Uterus (tissue), 4 donors: ENCODE data around the gene ROBO2. TPM values are rescaled to one million over a fixed set of nuclear protein-coding genes. Genes with fewer than 3 reads are reported as not detected.

Experiments used
- DNase-seq, 2 donors: peaks; one replicate each; pipeline ENCODE4 v3.0.0-alpha.2; 2019 to 2020
- H3K27ac ChIP-seq, 2 donors: fragments of 200-600 bp; sonication (generic); 1 replicate in 1 of 2; 2 replicates in 1 of 2; pipeline ENCODE4 v1.5.1; 2016 to 2018
- H3K27me3 ChIP-seq, 2 donors: fragments of 200-600 bp; sonication (generic); one replicate each; pipeline ENCODE4 v1.5.1; 2018 to 2019; ENCODE audit warnings: control low read depth in 1 of 2
- H3K36me3 ChIP-seq, 2 donors: fragments of 200-600 bp; sonication (generic); one replicate each; pipeline ENCODE4 v1.5.1; 2019; ENCODE audit warnings: control low read depth in 1 of 2
- H3K4me1 ChIP-seq, 2 donors: fragments of 200-600 bp; sonication (generic); one replicate each; pipeline ENCODE4 v1.5.1; 2018 to 2019; ENCODE audit warnings: control low read depth in 1 of 2
- H3K4me3 ChIP-seq, 2 donors: fragments of 200-600 bp; sonication (generic); 1 replicate in 1 of 2; 2 replicates in 1 of 2; pipeline ENCODE4 v1.5.1; 2018 to 2019; ENCODE audit warnings: mild to moderate bottlenecking in 1 of 2
- H3K9me3 ChIP-seq, 2 donors: fragments of 200-600 bp; sonication (generic); one replicate each; pipeline ENCODE4 v1.5.1; 2019; ENCODE audit warnings: control low read depth in 1 of 2
- POLR2A ChIP-seq, 2 donors: fragments of 450-650 bp; IDR thresholded peaks; one replicate each; pipeline ENCODE4 v1.6.1; 2016; ENCODE audit warnings: antibody characterized with exemption in 2 of 2, mild to moderate bottlenecking in 1 of 2, moderate library complexity in 1 of 2
- intact Hi-C: fragments of 100-400 bp; cut with DNase I; formaldehyde crosslinking; loops from one replicate; pipeline ENCODE4 v1.15.1; 2023; ENCODE audit warnings: low total_unique reads
- total RNA-seq, 4 donors: library from RNA; depleted of rRNA in 3 of 4; stranded (reverse); fragments of >200 nt in 3 of 4; gene quantifications; one replicate each; pipeline versions ENCODE4 v1.1.0 to v1.2.4, GENCODE V29; 2014 to 2023
- TF ChIP-seq, protein P1 (sequence below), 4 experiments: fragments of 200-600 bp in 2 of 4; fragments of 450-650 bp in 2 of 4; sonication (generic) in 2 of 4; IDR thresholded peaks; one replicate each; pipeline ENCODE4 v1.5.1; 2016 to 2019; ENCODE audit warnings: antibody characterized with exemption in 4 of 4, mild to moderate bottlenecking in 2 of 4, moderate library complexity in 1 of 4
- donor health status: DM: yes; HTN: yes; CAD: no.

Gene ROBO2
- total RNA-seq, 4 donors from 2014 or later, result 0.26 to 51.3 (median 0.49) TPM; not detected in 1

DNA sequence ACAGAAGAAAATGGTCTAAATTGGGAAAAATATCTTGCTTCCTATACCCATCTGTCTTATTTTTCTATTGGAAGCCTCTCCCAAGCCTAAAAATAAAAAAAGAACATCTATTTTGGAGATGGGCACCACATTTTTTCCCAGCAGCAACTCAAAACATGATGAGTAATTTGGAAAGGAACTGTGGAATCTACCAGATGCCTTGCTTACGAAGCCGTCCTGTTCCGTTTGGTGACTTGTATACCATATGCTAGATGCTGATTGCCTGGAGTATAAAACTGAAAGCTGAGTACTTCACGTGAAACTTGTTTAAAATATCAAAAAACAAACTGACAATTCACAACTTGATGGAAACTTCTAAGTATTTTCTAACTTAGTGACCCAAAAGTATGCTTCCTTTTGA, 491.0 kb downstream of the ROBO2 start:
- no peaks in the 10 kb centered on the region for H3K27me3 ChIP-seq
- intact Hi-C loops, result no loop called here
- H3K36me3 ChIP-seq, result no peaks in the 10 kb centered on the region
- H3K27ac ChIP-seq, result no peak overlapping the region
- TF ChIP-seq POLR2A (IDR thresholded peaks at IDR 0.05), result no peak
- TF ChIP-seq, protein P1, sequence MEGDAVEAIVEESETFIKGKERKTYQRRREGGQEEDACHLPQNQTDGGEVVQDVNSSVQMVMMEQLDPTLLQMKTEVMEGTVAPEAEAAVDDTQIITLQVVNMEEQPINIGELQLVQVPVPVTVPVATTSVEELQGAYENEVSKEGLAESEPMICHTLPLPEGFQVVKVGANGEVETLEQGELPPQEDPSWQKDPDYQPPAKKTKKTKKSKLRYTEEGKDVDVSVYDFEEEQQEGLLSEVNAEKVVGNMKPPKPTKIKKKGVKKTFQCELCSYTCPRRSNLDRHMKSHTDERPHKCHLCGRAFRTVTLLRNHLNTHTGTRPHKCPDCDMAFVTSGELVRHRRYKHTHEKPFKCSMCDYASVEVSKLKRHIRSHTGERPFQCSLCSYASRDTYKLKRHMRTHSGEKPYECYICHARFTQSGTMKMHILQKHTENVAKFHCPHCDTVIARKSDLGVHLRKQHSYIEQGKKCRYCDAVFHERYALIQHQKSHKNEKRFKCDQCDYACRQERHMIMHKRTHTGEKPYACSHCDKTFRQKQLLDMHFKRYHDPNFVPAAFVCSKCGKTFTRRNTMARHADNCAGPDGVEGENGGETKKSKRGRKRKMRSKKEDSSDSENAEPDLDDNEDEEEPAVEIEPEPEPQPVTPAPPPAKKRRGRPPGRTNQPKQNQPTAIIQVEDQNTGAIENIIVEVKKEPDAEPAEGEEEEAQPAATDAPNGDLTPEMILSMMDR (IDR thresholded peaks at IDR 0.05), result no peak
- no peaks in the 10 kb centered on the region for H3K4me1 ChIP-seq
- H3K4me3 ChIP-seq, result no peak overlapping the region
- H3K9me3 ChIP-seq, result no peaks in the 10 kb centered on the region
- no peak for DNase-seq

GRCh38 chr3:77535116-77535515, 495.2 kb downstream of the ROBO2 start:
- Histone ChIP-seq H3K27ac (no peak overlapping the region), H3K36me3 (no peaks in the 10 kb centered on the region)

DNA sequence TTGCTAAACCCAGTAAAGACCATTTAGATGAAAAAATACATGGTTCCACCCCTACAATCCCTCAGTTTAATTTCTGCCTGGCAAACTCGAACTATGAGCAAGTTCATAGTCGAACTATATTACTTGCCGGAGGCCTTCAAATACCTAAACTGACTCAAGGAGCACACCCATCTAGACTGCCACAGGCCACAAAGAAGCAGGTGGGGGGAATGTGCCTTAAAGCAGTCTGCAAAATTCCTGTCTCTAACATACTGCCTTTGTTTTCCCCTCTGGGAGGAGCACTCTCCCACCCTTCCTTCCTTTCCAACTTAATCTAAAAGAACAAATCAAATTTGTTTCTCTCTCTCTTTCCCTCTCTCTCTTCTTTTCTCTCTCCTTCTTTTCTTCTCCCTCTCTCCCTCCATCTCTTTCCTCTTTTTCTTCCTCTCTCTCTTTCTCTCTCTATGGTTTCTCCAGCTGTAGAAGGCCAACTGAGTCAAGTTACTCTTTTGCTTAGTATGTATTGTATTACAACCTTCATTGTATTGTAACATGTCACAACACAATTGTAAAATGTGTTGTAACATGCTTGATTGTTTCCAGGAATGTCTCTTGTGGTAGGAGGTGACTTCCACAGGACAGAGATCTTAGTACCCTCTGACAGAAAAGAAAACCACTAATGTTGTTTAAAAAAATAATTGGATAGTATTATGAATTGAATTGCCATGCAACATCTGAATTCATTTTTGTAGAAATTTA, 496.3 kb downstream of the ROBO2 start:
- no peaks in the 10 kb centered on the region for H3K27me3 ChIP-seq
- H3K4me1 ChIP-seq, result no peaks in the 10 kb centered on the region
- no peak for TF ChIP-seq POLR2A (IDR thresholded peaks at IDR 0.05)
- TF ChIP-seq, protein P1 (IDR thresholded peaks at IDR 0.05), result no peak
- no peak overlapping the region for H3K27ac ChIP-seq
- H3K4me3 ChIP-seq, result no peak overlapping the region
- no peak for DNase-seq
- intact Hi-C loops, result no loop called here
- no peaks in the 10 kb centered on the region for H3K9me3 ChIP-seq
- H3K36me3 ChIP-seq, result no peaks in the 10 kb centered on the region

More at GRCh38 chr3:77535116-77535515, 495.2 kb downstream of the ROBO2 start:
- intact Hi-C loops, result no loop called here
- DNase-seq, result no peak
- no peaks in the 10 kb centered on the region for H3K4me1 ChIP-seq
- no peaks in the 10 kb centered on the region for H3K9me3 ChIP-seq
- H3K27me3 ChIP-seq, result no peaks in the 10 kb centered on the region
- no peak for TF ChIP-seq POLR2A (IDR thresholded peaks at IDR 0.05)
- TF ChIP-seq, protein P1 (IDR thresholded peaks at IDR 0.05), result no peak
- no peak overlapping the region for H3K4me3 ChIP-seq

GRCh38 chr3:77539014-77539413, 499.1 kb downstream of the ROBO2 start:
- H3K4me1 ChIP-seq, result no peaks in the 10 kb centered on the region
- no peaks in the 10 kb centered on the region for H3K36me3 ChIP-seq
- H3K27me3 ChIP-seq, result no peaks in the 10 kb centered on the region
- intact Hi-C loops, result no loop called here
- H3K27ac ChIP-seq, result no peak overlapping the region
- no peak for DNase-seq
- TF ChIP-seq, protein P1 (IDR thresholded peaks at IDR 0.05), result no peak
- no peak for TF ChIP-seq POLR2A (IDR thresholded peaks at IDR 0.05)
- no peaks in the 10 kb centered on the region for H3K9me3 ChIP-seq
- H3K4me3 ChIP-seq, result no peak overlapping the region

- intact Hi-C loops, result no loop called here
- H3K36me3 ChIP-seq, result no peaks in the 10 kb centered on the region
- H3K27me3 ChIP-seq, result no peaks in the 10 kb centered on the region
- H3K27ac ChIP-seq, result no peak overlapping the region
- no peak for TF ChIP-seq POLR2A (IDR thresholded peaks at IDR 0.05)
- TF ChIP-seq, protein P1 (IDR thresholded peaks at IDR 0.05), result no peak
- no peak overlapping the region for H3K4me3 ChIP-seq
- H3K4me1 ChIP-seq, result no peaks in the 10 kb centered on the region
- DNase-seq, result no peak
- no peaks in the 10 kb centered on the region for H3K9me3 ChIP-seq
Measured at GRCh38 chr3:77539677-77540076, 499.8 kb downstream of the ROBO2 start.
